GM03348 (cell line): ENCODE data around the gene GRID2.
"Not testable (repeated sequence)": the region's sequence is repeated elsewhere in the genome, so short reads cannot be mapped to it uniquely, and the experiment has no call there.

Experiments
- DNase-seq: peaks from one replicate; pipeline ENCODE4 v3.0.0; 2012; ENCODE audit warnings: low spot score

The GRID2 gene

DNA sequence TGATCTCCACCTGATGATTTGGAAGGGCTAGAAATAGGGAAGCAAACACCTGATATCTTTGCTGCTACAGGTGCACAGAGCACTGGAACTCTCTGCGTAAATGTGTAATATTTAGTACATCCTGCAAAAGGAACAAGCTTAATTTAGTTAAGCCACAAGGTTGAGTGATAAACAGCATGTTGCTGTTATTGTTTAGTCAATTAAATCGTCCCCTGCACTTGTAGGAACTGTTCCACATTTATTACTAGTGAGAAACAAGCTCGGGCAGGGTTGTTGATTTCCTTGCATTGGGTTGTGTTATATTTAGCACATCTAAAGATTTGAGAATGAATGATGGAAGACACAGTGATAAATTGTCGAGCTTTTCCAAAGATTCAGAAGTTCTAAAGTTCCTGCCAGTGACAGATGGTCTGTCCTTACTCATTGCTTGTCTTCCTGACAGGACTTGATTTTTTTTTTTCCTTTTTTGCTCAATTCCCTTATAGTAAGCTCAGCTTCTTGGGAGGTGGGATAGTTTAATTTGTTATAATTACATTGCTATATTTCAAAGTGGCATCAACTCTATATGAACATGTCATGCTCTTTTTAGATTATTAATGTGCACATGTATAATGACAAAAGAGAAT is 897.8 kb downstream of the GRID2 start:
- DNase-seq = no peak

DNA sequence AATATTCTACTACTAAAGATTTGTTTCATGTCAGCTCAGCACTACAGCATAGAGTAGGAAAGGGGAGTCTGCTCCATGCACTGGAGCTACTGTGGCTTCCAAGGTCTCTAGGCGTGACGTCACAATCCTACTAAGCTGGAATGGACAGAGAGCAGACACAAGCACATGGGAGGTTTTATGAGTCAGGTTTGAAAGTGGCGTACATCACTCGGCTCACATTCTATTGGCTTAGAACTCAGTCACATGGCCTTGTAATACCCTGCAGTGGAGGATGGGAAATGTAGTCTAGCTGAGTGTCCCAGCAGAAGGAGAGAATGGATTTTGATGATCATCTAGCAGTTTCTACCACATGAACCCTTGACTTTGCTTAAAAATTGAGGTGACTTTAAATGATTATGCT is 899.9 kb downstream of the GRID2 start:
- DNase-seq = no peak

DNA sequence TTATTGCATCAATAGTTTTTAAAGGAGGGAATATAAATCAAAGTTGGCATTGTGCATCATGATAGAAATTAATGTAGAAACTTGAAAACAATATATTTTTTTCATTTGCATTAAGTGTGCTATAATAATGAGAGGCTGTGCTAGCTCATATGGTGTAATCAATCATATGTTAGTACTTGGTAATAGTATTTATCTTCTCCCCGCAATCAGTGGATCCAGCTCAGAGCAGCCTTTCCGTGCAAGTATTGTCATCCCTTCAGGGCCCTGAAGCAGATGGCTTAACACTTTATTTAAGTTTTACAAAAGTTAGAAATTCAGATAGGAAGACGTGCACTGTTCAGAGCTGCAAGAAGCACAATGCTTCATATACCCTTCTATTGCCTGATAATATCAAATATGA is 908.5 kb downstream of the GRID2 start:
- DNase-seq = no peak

DNA sequence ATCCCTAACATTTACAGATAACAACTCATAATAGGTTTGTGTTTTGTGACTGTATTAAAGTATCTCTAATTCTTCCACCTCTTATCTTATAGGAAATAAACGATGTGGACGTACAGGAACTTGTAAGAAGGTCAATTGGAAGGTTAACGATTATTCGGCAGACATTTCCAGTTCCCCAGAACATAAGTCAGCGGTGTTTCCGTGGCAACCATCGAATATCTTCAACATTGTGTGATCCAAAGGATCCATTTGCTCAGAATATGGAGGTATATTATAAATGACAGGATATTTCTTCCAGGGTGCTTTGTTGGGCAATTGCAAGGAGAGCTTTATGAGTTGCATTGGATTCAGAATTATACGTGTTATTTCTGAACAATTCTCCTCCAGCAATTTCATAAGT is 912.9 kb downstream of the GRID2 start:
- DNase-seq = no peak

DNA sequence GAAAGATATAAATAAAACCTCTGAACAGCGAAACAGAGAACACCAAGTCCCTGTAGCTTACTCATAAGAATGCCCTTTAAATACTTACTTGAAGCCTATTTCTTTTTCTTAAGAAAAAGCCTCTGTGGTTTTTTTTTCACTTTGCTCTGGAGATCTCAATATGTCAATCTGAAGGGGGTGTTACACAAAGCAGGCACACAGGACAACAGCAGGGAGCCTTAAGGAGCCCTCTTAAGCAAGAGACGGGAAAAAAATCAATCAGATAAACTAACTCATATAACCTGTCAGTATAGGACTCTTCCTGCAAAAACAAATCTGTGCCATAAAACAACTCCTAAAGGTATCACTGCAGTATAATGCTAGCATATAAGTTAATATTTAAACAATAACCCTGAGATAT is 913.7 kb downstream of the GRID2 start:
- no peak for DNase-seq

DNA sequence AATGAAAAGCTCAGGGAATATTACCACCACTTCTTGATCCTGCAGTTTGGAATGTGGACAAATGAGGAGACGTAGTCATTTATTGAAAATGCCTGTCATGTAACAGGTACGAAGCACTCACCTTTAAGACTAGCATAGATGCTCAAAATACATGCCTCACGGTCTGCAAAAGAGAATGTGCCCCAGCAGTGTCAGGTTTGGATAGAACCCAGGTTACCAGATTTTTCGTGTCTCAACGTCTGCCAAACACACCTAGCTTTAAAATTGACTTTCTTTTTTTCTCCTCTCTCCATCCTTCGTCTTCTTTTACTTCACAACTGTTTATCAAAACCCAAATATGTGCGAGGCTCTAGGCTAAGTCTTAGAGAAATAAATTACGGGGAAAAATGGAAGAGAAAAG is 918.0 kb downstream of the GRID2 start:
- no peak for DNase-seq

DNA sequence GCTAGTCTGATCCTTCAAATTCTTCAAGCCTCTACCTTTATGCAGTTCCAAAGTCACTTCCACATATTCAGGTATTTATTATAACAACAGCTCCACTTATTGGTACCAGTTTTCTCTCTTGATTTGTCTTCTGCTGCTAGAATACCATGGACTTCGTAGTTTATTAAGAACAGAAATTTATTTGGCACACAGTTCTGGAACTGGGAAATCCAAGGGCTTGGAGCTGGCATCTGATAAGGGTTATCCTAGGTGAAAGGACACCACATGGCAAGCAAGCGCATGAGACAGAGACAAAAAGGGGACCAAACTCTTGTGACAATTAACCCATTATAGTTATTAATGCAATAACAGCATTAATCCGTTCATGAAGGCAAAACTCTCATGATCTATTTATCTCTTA is 924.3 kb downstream of the GRID2 start:
- DNase-seq = no peak

DNA sequence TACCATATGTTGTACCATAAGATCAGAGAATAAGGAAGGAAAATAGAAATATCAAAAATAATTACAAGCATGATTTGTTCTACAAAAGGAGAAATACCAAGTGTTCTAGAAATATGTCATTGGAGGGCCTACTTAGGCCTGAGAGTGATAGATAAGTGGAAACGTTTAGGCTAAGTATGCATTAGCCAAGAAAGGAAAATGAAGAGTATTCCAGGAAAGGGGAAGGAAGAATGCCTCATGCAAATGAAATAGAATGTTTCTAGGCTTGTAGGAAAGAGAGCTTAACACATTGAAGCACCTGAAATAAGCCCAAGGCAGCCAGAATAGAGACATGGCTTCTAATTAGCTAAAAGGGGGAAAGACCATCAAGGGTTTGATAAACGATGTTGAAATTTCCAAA is 929.1 kb downstream of the GRID2 start:
- DNase-seq = no peak

DNA sequence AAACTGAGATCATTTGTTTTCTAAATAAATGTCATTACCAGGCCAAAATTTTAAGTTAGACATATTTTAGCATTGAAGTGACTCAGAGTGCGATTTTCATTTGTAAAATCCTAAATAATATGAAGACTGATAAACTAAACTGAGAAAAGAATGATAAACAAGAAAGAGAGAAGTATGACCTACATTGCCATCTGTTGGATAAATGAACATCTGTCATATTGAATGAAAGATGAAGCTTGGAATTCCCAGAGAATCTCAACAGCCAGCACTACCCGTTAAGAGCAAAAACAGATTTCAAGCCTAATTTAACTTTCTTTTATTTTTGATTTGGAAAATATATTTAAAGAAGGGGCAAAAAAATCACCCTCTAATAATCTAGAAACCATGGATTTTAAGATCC is 933.8 kb downstream of the GRID2 start:
- DNase-seq = no peak

DNA sequence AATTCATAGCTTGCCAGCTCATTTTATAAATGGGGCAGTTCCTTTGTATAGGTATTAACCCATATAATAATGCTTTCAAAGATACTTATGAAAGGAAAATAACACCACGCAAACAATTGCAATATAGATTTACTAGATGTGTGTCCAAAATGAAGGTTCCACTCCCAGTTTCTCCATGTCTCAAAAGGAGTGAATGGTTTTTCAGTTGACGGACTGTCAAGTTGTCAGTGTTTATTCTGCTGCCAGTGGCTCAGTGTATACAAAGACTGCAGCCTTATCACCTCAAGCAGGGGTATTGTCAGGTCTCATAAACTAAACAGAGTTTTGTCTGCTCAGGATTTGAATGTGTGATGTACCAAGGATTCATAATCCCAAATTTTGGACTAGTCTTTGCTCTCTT is 939.5 kb downstream of the GRID2 start:
- no peak for DNase-seq

DNA sequence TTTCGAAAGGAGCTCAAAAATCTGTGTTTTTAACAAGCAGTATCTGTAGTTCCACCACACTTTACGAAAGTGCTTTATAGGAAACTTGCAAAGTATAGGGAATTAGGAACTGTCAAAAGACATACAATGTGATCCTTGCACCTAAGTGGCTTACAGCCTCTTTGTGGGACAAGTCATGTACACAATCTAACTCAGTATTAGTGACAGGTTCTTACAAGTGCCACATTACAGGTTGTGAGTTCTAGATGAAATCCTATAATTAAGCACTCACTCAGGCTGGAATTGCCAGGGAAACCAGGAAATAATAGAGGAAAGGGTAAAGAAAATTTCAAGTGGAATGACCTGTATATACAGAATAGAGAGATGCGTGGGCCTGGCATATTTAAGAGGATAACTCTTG is 957.4 kb downstream of the GRID2 start:
- DNase-seq = no peak

DNA sequence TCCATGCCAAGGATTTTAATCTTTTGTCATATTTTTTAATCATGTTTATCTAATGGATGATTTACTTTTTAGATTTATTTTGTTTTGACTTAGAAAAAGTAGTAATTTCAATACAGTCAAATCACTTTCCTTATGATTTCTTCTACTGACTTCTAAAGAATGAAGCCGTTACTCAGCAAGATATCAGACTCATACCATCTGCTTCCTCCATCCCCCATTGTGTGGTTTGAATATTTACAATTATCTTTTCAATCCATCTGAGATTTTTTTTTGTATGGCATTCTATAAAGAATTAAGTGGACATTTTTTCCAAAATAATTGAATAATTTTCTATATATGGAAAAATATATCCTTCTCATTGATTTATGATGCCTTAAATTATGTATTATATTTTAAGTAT is 959.4 kb downstream of the GRID2 start:
- no peak for DNase-seq

DNA sequence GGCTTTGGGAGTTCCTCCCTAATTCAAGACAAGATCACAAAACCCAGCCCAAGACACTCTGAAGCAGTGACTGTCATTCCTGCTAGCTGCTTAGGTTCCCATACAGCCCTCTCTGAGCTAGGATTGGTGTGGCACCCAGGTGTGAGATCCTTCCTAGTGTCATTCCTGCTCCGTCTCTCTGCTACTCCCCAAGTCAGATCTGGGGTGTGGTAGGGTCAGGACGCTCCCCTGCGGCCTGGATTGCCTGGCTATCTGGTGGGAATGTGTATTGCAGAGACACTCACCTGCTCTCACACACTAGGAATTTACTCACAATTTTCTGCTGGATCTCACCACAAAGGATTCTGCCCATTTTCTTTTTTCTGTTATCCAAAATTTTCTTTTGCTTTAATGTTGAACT is 964.0 kb downstream of the GRID2 start:
- DNase-seq = no peak

DNA sequence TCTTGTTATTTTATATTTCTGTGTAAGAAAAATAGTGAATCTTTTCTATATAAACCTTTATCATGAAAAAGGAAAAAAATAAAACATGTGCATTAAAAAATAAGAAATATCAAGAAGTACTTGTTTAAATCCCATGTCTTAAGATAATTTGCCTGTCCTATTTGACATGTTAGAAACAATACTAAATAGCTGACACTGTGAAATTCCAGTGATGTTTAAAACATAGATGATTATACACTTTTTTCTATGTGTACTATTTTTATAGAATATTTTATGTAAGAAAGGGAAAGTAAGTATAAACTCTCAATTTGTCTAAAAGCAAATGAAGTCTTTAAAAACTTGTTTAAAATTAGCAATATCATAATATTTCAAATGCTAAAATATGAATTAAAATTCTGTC is 981.6 kb downstream of the GRID2 start:
- DNase-seq = no peak

DNA sequence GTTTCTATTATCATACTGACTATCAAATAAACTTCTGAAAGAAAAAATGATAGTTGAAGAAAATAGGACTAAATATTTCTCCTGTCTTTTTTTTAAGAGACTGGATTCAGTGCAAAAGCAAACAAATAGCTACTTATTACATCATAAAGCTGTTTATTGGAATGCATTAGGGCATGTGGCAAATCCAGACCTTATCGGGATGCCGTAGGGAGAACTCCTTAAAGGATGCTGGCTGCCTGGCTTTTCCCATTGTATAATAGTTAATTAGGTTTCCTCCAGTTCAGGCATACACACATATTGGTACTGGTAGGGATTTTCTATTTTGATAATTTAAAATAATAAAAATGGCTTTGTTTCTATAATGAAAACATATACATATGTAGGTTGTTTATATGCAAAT is 985.5 kb downstream of the GRID2 start:
- DNase-seq = no peak

DNA sequence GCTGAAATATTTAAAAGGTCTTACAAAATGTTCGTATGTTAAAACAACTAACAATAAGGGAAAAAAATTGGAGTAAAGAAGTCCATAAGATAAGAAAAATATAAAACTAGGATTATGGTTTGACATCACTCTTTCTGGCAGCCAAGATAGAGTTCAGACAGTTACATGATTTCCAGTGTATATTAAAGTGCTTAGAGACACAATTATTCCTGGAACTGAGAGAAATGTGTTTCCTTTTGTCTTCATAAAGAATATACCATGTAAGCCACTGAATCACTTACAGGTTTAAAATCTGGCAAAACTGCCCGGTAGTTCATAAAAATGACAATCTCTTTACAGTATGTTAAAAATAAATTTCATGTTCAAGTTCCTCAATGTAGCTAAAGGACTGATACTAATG is 986.1 kb downstream of the GRID2 start:
- no peak for DNase-seq

DNA sequence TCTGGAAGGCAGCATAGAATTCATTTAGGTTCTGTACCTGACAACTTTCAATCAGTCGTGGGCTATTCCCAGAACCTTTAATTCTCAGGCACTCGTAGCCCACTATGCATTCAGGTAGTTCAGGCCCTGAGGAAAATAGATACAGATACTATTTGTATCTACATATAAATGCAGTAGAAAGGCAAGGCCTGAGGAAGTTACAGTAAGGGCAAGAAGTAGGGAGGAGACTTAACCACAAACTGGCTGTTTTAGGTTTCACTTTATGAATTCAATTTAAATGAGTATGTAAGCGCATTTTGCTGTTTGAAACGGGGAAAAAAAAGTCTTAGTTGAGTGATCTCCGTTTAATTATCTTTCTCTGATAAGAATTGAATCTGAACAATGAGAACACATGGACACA is 995.4 kb downstream of the GRID2 start:
- DNase-seq = no peak

DNA sequence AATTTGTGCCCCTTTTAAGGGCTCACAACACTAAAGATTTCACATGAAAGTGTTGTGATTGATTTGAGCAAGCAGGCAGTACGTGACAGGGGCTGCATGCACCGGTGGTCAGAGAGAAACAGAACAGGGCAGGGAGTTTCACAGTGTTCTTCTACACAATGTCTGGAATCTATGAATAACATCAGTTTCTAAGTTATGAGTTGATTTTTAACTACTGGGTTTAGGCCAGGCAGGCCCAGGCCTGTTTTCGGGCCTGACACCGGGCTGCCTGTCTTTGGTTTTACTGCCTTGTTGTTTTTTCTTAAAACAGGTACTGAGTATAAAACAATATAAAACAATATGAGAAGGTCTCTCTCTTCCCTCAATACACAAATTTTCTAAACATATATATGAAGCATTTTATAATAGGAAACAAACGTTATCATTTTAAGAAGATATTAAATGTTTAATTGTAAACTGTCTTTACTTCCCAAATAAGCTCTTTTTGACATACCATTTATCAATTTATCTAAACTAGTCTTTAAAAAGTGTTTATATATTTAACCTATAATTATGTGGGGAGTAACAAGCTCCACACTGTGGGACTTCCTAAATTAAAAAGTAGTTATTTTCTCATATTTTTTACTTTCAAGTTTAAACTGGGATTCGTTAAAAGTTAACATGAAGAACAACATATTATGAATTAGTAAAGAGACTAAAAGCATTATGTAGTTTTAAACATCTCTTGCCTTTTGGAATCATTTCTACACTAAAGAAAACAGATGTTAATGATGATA is 997.2 kb downstream of the GRID2 start:
- not testable (repeated sequence) for DNase-seq

DNA sequence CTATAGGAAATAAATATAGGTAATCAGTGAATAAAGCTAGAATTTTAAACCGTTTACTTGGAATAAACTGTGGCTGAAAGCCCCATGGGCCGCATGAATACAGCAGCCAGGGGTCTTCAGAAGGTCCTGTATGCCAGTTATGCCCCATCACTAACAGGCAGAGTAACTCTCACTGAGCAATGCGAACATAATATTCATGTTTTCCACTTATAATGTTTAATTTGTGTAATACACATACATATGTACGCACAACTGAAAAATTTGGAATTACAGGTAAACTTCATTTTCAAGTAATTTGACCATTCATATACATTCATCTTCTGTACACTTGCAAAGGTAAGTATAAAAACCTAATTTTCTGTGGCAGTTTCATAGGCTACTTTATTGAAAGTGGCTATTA is 998.5 kb downstream of the GRID2 start:
- no peak for DNase-seq

DNA sequence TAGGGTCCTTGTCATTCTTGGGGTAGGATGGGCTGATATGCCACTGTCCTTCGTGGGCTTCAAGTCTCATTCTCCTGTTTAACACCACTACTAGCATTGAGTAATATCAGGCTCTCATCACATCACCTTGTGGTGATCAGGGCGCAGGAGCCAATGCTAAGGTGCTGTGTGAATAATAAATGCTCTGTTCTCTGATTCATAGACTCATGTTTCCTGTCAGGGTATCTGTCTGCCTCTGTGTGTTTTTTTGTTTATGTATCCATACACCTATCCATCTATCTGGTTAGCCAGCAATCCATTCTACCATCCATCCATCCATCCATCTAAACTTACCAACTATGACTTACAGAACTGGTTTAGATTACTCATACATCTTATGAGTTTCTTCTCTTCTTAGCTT is 999.7 kb downstream of the GRID2 start:
- DNase-seq = no peak

DNA sequence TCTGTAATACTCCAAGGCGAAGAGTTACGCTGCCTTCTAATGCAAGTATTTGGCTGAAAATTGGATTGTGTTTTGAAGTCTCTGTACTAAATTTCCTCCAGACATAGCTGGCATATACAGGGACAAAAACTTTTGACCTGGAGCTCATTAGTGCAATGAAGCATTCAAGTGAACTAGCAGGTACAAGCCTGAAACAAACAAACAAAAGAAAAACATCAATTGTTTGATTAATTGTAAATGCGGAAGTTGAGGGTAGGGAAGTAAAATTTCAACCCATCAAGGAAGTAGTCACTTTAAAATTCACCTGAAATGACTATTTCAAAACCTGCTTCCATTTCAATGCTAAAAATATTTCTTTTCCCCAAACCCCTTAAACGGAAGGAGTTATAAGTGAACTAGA is 1008.5 kb downstream of the GRID2 start:
- DNase-seq = no peak

DNA sequence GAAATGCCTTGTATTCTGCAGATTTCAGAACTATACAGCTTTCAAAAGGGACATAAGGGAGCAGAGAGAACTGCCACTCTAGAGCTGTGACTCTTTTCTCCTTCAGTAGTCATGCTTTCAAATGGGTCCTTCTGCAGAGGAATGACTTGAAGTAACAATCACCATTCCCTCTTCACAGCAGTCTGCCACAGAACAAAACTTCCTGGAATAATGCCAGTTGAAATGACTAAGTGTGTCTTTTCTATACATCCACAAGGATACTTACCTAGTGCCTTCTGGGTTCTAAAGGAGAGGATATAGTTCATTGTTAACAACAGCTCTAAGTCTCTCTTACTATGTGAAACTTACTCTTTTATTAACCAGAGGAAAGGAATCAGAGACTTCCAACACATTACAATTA is 1009.4 kb downstream of the GRID2 start:
- no peak for DNase-seq

DNA sequence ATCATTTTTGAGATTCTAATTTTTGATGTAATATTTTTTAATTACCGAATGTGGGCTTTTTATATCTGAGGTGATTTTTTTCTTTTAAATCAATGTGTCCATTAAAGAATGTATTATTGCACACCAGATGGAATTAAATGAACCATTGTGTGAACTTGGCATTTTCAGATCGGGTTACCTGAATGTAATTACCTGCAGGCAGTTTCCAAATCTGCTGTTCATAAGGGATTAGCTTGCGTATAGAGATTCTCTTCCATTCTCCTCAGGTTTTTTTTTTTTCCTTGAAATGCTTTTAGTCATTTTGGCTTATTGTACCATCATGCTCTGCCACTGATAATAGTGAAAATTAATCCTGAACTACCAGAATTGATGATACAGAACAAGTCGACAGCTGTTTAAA is 1013.3 kb downstream of the GRID2 start:
- DNase-seq = no peak

DNA sequence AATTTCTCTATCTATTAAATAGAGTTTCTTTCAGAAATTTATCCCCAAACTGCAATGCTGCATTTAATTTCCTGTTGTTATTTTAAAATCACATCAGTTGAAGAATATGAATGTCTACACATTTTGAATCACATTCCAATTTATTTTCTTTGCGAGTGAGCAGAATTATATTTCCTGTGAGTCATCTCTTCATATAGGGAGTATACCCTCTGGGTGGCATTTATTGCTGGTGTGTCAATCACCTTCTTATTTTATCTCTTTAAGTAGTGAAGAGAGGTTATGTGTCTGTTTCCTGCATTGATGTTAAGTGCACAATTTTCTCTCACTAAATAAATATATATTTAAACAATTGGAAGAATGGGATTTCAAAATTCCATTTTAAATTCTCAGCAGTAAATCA is 1013.8 kb downstream of the GRID2 start:
- DNase-seq = no peak
